Spleen (tissue), 7 donors: Measurements from ENCODE around the gene SSBP3.

Source experiments
- POLR2A ChIP-seq, 3 donors: fragments of 450-650 bp; IDR thresholded peaks; one replicate each; pipeline ENCODE4 v1.5.1; 2017; ENCODE audit warnings: antibody characterized with exemption in 3 of 3, mild to moderate bottlenecking in 1 of 3
- TF ChIP-seq, protein P1 (sequence below), 11 experiments: fragments of 200-600 bp in 7 of 11; fragments of 450-650 bp in 4 of 11; sonication (generic) in 4 of 11; IDR thresholded peaks in 8 of 11; conservative IDR thresholded peaks in 3 of 11; 1 replicate in 7 of 11; 2 replicates in 4 of 11; pipeline versions ENCODE4 v1.4.0 to v1.8.0; 2016 to 2021; ENCODE audit warnings: antibody characterized with exemption in 11 of 11, inconsistent platforms in 4 of 11, mild to moderate bottlenecking in 1 of 11
- donor health status: DM: no; HTN: no; CAD: no; lungs with moderate emphysema.
- donor health status: DM: no; HTN: no; CAD: no.
- donor health status: DM: no; HTN: no; CAD: no.

DNA sequence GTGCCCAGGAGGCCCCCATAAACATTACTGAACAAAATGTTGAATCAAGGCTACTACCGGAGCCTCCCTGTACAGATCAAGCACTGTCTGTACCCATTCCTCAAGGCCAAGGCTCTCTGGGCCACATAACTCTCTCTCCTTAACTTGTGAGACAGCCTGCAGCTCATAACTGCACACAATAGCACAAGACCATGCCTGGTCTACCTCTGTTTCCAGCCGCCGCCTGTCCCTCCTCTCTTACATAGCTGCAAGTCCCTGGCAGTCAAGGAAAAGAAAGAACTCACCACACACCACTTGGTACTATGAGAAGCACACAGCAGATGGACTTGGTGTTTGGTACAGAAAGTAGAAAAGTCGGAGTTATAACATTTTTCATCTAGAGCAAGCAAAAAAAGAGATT is 91.1 kb downstream of the SSBP3 start:
- TF ChIP-seq, protein P1, sequence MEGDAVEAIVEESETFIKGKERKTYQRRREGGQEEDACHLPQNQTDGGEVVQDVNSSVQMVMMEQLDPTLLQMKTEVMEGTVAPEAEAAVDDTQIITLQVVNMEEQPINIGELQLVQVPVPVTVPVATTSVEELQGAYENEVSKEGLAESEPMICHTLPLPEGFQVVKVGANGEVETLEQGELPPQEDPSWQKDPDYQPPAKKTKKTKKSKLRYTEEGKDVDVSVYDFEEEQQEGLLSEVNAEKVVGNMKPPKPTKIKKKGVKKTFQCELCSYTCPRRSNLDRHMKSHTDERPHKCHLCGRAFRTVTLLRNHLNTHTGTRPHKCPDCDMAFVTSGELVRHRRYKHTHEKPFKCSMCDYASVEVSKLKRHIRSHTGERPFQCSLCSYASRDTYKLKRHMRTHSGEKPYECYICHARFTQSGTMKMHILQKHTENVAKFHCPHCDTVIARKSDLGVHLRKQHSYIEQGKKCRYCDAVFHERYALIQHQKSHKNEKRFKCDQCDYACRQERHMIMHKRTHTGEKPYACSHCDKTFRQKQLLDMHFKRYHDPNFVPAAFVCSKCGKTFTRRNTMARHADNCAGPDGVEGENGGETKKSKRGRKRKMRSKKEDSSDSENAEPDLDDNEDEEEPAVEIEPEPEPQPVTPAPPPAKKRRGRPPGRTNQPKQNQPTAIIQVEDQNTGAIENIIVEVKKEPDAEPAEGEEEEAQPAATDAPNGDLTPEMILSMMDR (IDR thresholded peaks at IDR 0.05 in 8 of 11, conservative IDR thresholded peaks at IDR 0.05 in 3 of 11): no peak
- no peak for TF ChIP-seq POLR2A (IDR thresholded peaks at IDR 0.05)
